Stimulated activated CD8-positive, alpha-beta memory T cell treated with anti-CD3 and anti-CD28 coated beads, Interleukin-12 subunit alpha, Interleukin-12 subunit beta, amount 100 ng/mL, for 24 hours (primary cell): ENCODE results near the gene CSNK2A3.
"Not testable (repeated sequence)": the region's sequence is repeated elsewhere in the genome, so short reads cannot be mapped to it uniquely, and the experiment has no call there.

Experiments
- DNase-seq: peaks from one replicate; pipeline ENCODE4 v3.0.0-alpha.2; 2020; ENCODE audit errors: extremely low read depth

CSNK2A3 gene

GRCh38 chr11:11352878-11353277 is at the start of gene CSNK2A3:
TSS of gene CSNK2A3 (minus strand) at chr11:11353250. CDS start at chr11:11353119, 131 bp downstream.
- not testable (repeated sequence) for DNase-seq

- no peak for DNase-seq
Measured at GRCh38 chr11:11401960-11402535, 49.0 kb upstream of the CSNK2A3 start.

- no peak for DNase-seq
Measured at GRCh38 chr11:11400635-11401232, 47.7 kb upstream of the CSNK2A3 start.

GRCh38 chr11:11400121-11400520 is 47.1 kb upstream of the CSNK2A3 start:
- no peak for DNase-seq

- no peak for DNase-seq
Measured at GRCh38 chr11:11397781-11398180, 44.7 kb upstream of the CSNK2A3 start.

GRCh38 chr11:11397036-11397415 is 44.0 kb upstream of the CSNK2A3 start:
- no peak for DNase-seq

GRCh38 chr11:11396301-11397035 is 43.4 kb upstream of the CSNK2A3 start:
- no peak for DNase-seq

GRCh38 chr11:11395126-11395525 is 42.1 kb upstream of the CSNK2A3 start:
- no peak for DNase-seq

- no peak for DNase-seq
Measured at GRCh38 chr11:11394241-11394640, 41.2 kb upstream of the CSNK2A3 start.

- DNase-seq: no peak
Measured at GRCh38 chr11:11391796-11392463, 38.9 kb upstream of the CSNK2A3 start.

GRCh38 chr11:11391169-11391568 is 38.1 kb upstream of the CSNK2A3 start:
- no peak for DNase-seq

- DNase-seq: no peak
Measured at GRCh38 chr11:11390068-11390771, 37.2 kb upstream of the CSNK2A3 start.

- no peak for DNase-seq
Measured at GRCh38 chr11:11389238-11389637, 36.2 kb upstream of the CSNK2A3 start.

- no peak for DNase-seq
Measured at GRCh38 chr11:11387622-11388305, 34.7 kb upstream of the CSNK2A3 start.

GRCh38 chr11:11387207-11387606 is 34.2 kb upstream of the CSNK2A3 start:
- DNase-seq: no peak

GRCh38 chr11:11384829-11385228 is 31.8 kb upstream of the CSNK2A3 start:
- DNase-seq: no peak

- DNase-seq: no peak
Measured at GRCh38 chr11:11383995-11384394, 30.9 kb upstream of the CSNK2A3 start.

- DNase-seq: no peak
Measured at GRCh38 chr11:11382858-11383532, 29.9 kb upstream of the CSNK2A3 start.

GRCh38 chr11:11381471-11382105 is 28.5 kb upstream of the CSNK2A3 start:
- DNase-seq: no peak

- DNase-seq: no peak
Measured at GRCh38 chr11:11380883-11381282, 27.8 kb upstream of the CSNK2A3 start.
